ENCODE measurements around the gene GPHN.

GRCh38 chr14:67129768-67130167 lies 621.8 kb downstream of the GPHN start:
- TF ChIP-seq POLR2AphosphoS5 (IDR thresholded peaks at IDR 0.05) (no peak), POLR2A (IDR thresholded peaks at IDR 0.05) (no peak), EP300 (IDR thresholded peaks at IDR 0.05) (no peak)
